ENCODE data around the gene ISM1. TPM values are rescaled to one million over a fixed set of nuclear protein-coding genes. Genes with fewer than 3 reads are reported as not detected.

ISM1 gene
- total and polyA plus RNA-seq, 2 experiments from 2014 or later: 0.15 to 0.63 TPM

DNA sequence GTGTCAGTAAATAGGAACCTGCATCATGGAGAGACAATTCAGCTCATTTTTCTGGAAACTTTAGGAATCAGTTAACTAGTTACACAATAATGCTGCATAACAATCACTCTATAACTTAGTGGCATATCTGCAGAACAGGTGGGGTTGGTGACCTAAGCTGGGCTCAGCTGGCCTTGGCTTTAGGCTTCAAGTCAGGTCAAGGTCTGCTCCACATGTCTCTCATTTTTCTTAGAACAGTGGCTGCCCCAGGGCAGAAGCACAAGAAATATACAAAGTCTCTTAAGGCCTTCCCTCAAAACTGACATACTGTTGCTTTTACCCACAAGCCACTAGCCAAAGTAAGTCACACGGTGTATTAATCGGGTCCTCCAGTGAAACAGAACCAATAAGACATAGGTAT is 14.1 kb upstream of the ISM1 start (continued):
- TF ChIP-seq, protein P1, sequence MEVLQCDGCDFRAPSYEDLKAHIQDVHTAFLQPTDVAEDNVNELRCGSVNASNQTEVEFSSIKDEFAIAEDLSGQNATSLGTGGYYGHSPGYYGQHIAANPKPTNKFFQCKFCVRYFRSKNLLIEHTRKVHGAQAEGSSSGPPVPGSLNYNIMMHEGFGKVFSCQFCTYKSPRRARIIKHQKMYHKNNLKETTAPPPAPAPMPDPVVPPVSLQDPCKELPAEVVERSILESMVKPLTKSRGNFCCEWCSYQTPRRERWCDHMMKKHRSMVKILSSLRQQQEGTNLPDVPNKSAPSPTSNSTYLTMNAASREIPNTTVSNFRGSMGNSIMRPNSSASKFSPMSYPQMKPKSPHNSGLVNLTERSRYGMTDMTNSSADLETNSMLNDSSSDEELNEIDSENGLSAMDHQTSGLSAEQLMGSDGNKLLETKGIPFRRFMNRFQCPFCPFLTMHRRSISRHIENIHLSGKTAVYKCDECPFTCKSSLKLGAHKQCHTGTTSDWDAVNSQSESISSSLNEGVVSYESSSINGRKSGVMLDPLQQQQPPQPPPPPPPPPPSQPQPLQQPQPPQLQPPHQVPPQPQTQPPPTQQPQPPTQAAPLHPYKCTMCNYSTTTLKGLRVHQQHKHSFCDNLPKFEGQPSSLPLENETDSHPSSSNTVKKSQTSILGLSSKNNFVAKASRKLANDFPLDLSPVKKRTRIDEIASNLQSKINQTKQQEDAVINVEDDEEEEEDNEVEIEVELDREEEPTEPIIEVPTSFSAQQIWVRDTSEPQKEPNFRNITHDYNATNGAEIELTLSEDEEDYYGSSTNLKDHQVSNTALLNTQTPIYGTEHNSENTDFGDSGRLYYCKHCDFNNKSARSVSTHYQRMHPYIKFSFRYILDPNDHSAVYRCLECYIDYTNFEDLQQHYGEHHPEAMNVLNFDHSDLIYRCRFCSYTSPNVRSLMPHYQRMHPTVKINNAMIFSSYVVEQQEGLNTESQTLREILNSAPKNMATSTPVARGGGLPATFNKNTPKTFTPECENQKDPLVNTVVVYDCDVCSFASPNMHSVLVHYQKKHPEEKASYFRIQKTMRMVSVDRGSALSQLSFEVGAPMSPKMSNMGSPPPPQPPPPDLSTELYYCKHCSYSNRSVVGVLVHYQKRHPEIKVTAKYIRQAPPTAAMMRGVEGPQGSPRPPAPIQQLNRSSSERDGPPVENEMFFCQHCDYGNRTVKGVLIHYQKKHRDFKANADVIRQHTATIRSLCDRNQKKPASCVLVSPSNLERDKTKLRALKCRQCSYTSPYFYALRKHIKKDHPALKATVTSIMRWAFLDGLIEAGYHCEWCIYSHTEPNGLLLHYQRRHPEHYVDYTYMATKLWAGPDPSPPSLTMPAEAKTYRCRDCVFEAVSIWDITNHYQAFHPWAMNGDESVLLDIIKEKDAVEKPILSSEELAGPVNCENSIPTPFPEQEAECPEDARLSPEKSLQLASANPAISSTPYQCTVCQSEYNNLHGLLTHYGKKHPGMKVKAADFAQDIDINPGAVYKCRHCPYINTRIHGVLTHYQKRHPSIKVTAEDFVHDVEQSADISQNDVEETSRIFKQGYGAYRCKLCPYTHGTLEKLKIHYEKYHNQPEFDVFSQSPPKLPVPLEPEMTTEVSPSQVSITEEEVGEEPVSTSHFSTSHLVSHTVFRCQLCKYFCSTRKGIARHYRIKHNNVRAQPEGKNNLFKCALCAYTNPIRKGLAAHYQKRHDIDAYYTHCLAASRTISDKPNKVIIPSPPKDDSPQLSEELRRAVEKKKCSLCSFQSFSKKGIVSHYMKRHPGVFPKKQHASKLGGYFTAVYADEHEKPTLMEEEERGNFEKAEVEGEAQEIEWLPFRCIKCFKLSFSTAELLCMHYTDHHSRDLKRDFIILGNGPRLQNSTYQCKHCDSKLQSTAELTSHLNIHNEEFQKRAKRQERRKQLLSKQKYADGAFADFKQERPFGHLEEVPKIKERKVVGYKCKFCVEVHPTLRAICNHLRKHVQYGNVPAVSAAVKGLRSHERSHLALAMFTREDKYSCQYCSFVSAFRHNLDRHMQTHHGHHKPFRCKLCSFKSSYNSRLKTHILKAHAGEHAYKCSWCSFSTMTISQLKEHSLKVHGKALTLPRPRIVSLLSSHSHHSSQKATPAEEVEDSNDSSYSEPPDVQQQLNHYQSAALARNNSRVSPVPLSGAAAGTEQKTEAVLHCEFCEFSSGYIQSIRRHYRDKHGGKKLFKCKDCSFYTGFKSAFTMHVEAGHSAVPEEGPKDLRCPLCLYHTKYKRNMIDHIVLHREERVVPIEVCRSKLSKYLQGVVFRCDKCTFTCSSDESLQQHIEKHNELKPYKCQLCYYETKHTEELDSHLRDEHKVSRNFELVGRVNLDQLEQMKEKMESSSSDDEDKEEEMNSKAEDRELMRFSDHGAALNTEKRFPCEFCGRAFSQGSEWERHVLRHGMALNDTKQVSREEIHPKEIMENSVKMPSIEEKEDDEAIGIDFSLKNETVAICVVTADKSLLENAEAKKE (CRISPR knock-in tag; IDR thresholded peaks at IDR 0.05): no peak

DNA sequence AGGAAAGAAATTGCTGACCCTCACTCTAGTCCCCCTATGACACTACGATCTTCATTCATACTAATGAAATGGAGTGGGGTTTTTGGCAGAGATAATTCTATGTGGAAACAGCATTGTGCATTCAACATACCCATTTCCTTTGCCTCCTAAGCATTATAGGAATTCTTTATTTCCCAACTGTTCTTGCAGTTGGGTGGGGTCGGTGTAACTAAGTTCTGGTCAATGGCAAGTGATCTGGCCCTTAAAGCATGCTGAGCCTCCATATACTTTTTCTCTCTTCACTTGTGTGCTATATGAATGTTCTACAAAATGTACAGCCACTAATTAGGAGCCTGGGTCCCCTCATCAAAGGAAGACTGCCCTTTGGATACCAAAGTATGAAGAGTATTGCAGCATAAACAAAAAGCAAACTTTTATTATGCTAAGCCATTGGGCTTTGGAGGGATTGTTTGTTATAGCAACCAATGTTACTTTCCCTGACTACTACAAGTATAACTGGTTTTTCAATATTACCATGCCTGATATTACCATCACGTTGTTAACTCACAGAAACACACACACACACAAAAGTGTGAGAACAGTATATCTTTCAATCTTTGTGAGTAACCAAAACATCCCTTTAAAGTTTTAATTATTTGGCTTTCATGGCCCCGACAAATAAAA is 9.0 kb upstream of the ISM1 start:
- Mint-ChIP-seq H3K9me3 (no peaks in the 10 kb centered on the region), H3K27me3 (ENCODE audit: insufficient read depth, low read depth, poor library complexity) (peaks cover 2% of the 10 kb centered on the region), H3K36me3 (ENCODE audit: low read depth) (no peaks in the 10 kb centered on the region), H3K4me1 (peaks cover 2% of the 10 kb centered on the region; the same call in 1 of the 3 replicates), H3K27ac (no peak overlapping the region), H3K4me3 (no peak overlapping the region)
- Histone ChIP-seq H3K4me1 (ENCODE audit: insufficient read depth) (no peaks in the 10 kb centered on the region), H4K20me1 (replicated peaks; ENCODE audit: insufficient read depth) (no peaks in the 10 kb centered on the region), H3K36me3 (ENCODE audit: insufficient read depth) (no peaks in the 10 kb centered on the region), H3K9me2 (ENCODE audit: insufficient read depth) (no peaks in the 10 kb centered on the region), H3K4me2 (no peak overlapping the region), H3F3A (replicated peaks; ENCODE audit: low read depth) (no peaks in the 10 kb centered on the region), H3K4me3 (no peak overlapping the region), H3K79me2 (replicated peaks; ENCODE audit: insufficient read depth) (no peaks in the 10 kb centered on the region), H3K27ac (ENCODE audit: low read depth) (no peak overlapping the region), H2AFZ (no peak overlapping the region), H3K27me3 (ENCODE audit: insufficient read depth) (peaks cover 12% of the 10 kb centered on the region)
- DNase-seq (ENCODE audit: low spot score) (no peak), ATAC-seq (no peak)
- TF ChIP-seq JUNB (IDR thresholded peaks at IDR 0.05; ENCODE audit: unreplicated experiment) (no peak), EZH2phosphoT487 (IDR thresholded peaks at IDR 0.05; ENCODE audit: unreplicated experiment) (no peak), NANOG (IDR thresholded peaks at IDR 0.05; ENCODE audit: borderline replicate concordance) (no peak), STAT1 (IDR thresholded peaks at IDR 0.05; ENCODE audit: unreplicated experiment) (no peak), CREB1 (CRISPR knock-in tag; IDR thresholded peaks at IDR 0.05; ENCODE audit: low read depth) (no peak), ETS1 (IDR thresholded peaks at IDR 0.05) (no peak), REST (IDR thresholded peaks at IDR 0.05; ENCODE audit: unreplicated experiment) (no peak)
